ENCODE results near the gene NDE1. TPM values are rescaled to one million over a fixed set of nuclear protein-coding genes. Genes with fewer than 3 reads are reported as not detected.

The NDE1 gene
- total and polyA plus RNA-seq, 8 donors, result 6.7 to 286 (median 26.5) TPM

GRCh38 chr16:15771694-15772093 is 121.6 kb downstream of the NDE1 start:
- Histone ChIP-seq H3K36me3 (peaks cover 0 to 11% (median 0%) of the 10 kb centered on the region in 4 donors), H3K4me3 (no peak overlapping the region), H3K9me3 (no peaks in the 10 kb centered on the region), H3K27ac (peak overlapping the region in 4 of 5 donors; percentile 14 to 75 (median 60)), H3K27me3 (no peaks in the 10 kb centered on the region), H3K4me1 (peaks cover 0 to 34% (median 9%) of the 10 kb centered on the region in 4 donors)
- no peak for TF ChIP-seq POLR2A (IDR thresholded peaks at IDR 0.05)
- no peak for TF ChIP-seq POLR2AphosphoS5 (IDR thresholded peaks at IDR 0.05)
- TF ChIP-seq CTCF (IDR thresholded peaks at IDR 0.05), result no peak
- TF ChIP-seq EP300 (IDR thresholded peaks at IDR 0.05), result no peak
- no peak for DNase-seq
- intact Hi-C loops (cut with DNase I; ENCODE audit: low total_unique reads), result no loop called here
- 82 to 93% (median 90%) methylated on average over 7 of the region's 7 CpGs for WGBS, 5 donors

- peaks cover 0 to 36% (median 12%) of the 10 kb centered on the region in 4 donors for H3K4me1 ChIP-seq
- intact Hi-C loops (cut with DNase I; ENCODE audit: low total_unique reads), result no loop called here
- DNase-seq, result no peak
- TF ChIP-seq CTCF (IDR thresholded peaks at IDR 0.05) (no peak), POLR2AphosphoS5 (IDR thresholded peaks at IDR 0.05) (no peak), POLR2A (IDR thresholded peaks at IDR 0.05) (no peak), EP300 (IDR thresholded peaks at IDR 0.05) (no peak)
- no peak overlapping the region for H3K4me3 ChIP-seq
- peak overlapping the region in 3 of 5 donors; percentile 9 to 75 (median 75) for H3K27ac ChIP-seq
- H3K36me3 ChIP-seq, result peaks cover 0 to 17% (median 3%) of the 10 kb centered on the region in 4 donors
- 74 to 85% (median 81%) methylated on average over 11 of the region's 11 CpGs for WGBS, 5 donors
- no peaks in the 10 kb centered on the region for H3K27me3 ChIP-seq
- no peaks in the 10 kb centered on the region for H3K9me3 ChIP-seq
Observed at GRCh38 chr16:15772579-15773293, 122.7 kb downstream of the NDE1 start.

GRCh38 chr16:15773968-15774367 is 123.9 kb downstream of the NDE1 start:
- WGBS, 5 donors, result 42 to 58% (median 52%) methylated on average over 6 of the region's 6 CpGs
- Histone ChIP-seq H3K4me1 (peaks cover 0 to 43% (median 15%) of the 10 kb centered on the region in 4 donors), H3K9me3 (no peaks in the 10 kb centered on the region), H3K36me3 (peaks cover 0 to 25% (median 5%) of the 10 kb centered on the region in 4 donors), H3K4me3 (no peak overlapping the region), H3K27ac (peak overlapping the region in 3 of 5 donors; percentile 54 to 75 (median 65)), H3K27me3 (no peaks in the 10 kb centered on the region)
- no peak for DNase-seq
- TF ChIP-seq POLR2A (IDR thresholded peaks at IDR 0.05) (no peak), POLR2AphosphoS5 (IDR thresholded peaks at IDR 0.05) (no peak)
- intact Hi-C loops (cut with DNase I; ENCODE audit: low total_unique reads), result no loop called here

- H3K36me3 ChIP-seq, result peaks cover 0 to 31% (median 8%) of the 10 kb centered on the region in 4 donors
- H3K27ac ChIP-seq, result peak overlapping the region in 1 of 5 donors; percentile 75
- intact Hi-C loops (cut with DNase I; ENCODE audit: low total_unique reads), result no loop called here
Observed at GRCh38 chr16:15775209-15775608, 125.2 kb downstream of the NDE1 start.

More at GRCh38 chr16:15775209-15775608, 125.2 kb downstream of the NDE1 start:
- DNase-seq, result no peak
- peaks cover 0 to 42% (median 12%) of the 10 kb centered on the region in 4 donors for H3K4me1 ChIP-seq
- TF ChIP-seq POLR2AphosphoS5 (IDR thresholded peaks at IDR 0.05) (no peak), POLR2A (IDR thresholded peaks at IDR 0.05) (no peak), EP300 (IDR thresholded peaks at IDR 0.05) (no peak), CTCF (IDR thresholded peaks at IDR 0.05) (no peak)
- no peaks in the 10 kb centered on the region for H3K9me3 ChIP-seq
- H3K4me3 ChIP-seq, result no peak overlapping the region
- no peaks in the 10 kb centered on the region for H3K27me3 ChIP-seq

Data from stomach (tissue), 9 donors.